Globus pallidus (tissue), 1 donor: ENCODE data around the gene SRRM1.
"Not testable (repeated sequence)": the region's sequence is repeated elsewhere in the genome, so short reads cannot be mapped to it uniquely, and the experiment has no call there.

Source experiments
- DNase-seq: peaks from one replicate; pipeline ENCODE4 v3.0.0-alpha.2; 2015; ENCODE audit warnings: low spot score

The SRRM1 gene

GRCh38 chr1:24695202-24695974 is 52.3 kb downstream of the SRRM1 start:
- DNase-seq, result no peak

GRCh38 chr1:24696041-24696755 is 53.1 kb downstream of the SRRM1 start:
- DNase-seq, result no peak

GRCh38 chr1:24696756-24697330 is 53.7 kb downstream of the SRRM1 start:
- no peak for DNase-seq

DNA sequence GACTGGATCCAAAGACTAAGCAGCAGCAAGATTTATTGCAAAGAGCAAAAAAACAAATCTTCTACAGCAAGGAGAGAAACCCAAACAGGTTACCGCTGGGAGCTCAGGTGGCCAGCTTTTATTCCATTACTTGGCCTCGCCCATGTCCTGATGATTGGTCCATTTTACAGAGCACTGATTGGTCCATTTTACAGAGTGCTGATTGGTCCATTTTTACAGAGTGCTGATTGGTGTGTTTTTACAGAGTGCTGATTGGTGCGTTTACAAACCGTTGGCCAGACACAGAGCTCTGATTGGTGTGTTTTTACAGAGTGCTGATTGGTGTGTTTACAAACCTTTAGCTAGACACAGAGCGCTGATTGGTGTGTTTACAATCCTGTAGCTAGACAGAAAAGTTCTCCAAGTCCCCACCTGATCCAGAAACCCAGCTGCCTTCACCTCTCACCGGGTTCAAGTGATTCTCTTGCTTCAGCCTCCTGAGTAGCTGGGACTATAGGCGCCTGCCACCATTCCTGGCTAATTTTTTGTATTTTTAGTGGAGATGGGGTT is 54.4 kb downstream of the SRRM1 start:
- not testable (repeated sequence) for DNase-seq

DNA sequence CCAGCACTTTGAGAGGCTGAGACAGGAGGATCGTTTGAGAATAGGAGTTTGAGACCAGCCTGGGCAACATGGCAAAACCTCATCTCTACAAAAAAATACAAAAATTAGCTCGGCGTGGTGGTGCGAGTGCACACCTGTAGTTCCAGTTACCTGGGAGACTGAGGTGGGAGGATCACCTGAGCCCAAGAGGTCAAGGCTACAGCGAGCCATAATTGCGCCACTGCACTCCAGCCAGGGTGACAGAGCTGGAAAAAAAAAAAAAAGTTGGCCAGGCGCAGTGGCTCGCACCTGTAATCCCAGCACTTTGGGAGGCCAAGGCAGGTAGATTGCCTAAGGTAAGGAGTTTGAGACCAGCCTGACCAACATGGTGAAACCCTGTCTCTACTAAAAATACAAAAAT is 55.2 kb downstream of the SRRM1 start:
- DNase-seq, result not testable (repeated sequence)

DNA sequence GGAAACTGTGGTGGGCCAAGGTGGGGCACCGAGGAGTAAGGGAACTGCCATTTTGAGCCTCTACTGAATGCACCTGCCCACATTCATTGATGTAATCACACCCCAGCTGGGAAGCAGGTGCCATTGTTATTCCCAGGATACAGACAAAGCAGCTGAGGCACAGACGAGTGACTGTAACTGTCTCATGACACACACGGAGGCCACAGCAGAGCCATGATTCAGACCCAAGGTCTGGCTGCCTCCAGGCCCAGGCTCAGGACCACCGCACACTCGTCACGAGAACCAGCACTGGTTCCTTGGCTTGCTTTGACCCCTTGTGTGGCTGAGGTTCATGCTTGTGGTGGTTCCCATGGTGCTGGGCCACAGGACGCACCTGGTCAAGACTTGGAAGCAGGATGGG is 56.5 kb downstream of the SRRM1 start:
- no peak for DNase-seq

DNA sequence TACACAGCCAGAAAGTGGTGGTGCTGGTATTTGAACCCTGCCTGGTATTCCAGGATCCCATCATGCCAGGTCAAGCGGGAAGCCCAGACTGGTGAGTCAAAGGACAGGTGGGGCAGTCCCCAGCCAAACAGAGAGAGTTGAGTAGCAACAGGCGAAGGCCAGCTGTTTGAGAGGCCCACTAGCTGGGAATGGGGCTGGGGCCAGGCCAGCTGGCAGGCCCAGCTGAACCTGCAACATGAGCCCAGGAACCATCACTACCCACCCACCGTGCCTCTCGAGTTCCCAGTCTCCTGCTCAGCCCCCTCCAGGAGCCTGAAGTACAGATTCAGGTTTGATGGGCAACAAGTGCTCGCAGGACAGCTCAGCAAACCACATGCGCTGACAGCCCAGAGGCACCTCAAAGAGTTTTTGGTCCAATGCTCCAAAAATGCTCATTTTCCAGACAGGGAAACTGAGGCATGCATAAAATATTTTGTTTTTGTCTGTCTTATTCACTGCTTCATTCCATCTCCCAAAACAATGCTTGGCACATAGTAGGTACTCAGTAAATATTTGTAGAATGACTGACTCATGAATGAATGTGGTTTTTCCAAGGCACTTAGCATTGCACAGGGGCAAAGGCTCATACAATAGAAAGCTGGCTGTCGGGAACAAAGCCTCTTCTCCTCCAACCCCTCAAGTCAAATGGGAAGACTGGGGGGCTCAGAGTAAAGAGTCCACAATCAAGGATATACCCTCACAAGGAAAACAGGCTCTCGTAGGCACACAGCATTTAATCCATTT is 59.6 kb downstream of the SRRM1 start:
- no peak for DNase-seq

DNA sequence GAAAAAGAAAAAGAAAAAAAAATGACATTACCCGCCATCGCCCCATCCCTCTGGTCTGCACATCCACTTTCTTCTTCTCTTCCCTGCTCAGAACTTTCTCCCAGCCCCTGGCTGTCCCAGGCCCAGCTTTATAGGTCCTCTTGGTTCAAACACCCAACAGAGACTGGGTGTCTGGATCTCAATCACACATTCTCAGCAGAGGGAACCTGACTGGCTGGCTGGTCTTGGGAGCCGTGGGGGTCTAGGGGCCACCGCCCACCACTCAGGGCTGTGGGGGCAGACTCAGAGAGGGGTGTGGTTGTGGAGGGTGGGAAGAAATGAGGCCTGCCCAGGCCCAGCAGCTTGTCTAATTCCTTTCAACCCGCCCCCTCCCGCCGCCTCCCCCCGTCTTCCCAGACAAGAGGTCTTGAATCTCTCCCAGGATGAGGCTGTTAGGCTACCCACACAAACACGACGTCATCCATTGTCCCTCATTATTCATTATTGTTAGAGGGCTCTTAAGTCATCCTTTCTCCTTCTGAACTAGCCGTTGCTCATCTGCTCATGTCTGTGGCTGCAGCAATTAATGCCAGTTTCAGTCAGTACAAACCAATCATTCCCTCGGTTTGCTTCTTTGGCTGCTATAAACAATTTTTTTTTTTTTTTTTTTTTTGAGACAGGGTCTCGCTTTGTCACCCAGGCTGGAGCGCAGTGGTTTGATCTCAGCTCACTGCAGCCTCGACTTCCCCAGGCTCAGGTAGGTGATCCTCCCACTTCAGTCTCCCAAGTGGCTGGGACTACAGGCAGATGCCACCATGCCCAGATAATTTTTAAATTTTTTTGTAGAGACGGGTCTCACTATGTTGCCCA is 61.5 kb downstream of the SRRM1 start:
- peak; percentile 96 for DNase-seq

DNA sequence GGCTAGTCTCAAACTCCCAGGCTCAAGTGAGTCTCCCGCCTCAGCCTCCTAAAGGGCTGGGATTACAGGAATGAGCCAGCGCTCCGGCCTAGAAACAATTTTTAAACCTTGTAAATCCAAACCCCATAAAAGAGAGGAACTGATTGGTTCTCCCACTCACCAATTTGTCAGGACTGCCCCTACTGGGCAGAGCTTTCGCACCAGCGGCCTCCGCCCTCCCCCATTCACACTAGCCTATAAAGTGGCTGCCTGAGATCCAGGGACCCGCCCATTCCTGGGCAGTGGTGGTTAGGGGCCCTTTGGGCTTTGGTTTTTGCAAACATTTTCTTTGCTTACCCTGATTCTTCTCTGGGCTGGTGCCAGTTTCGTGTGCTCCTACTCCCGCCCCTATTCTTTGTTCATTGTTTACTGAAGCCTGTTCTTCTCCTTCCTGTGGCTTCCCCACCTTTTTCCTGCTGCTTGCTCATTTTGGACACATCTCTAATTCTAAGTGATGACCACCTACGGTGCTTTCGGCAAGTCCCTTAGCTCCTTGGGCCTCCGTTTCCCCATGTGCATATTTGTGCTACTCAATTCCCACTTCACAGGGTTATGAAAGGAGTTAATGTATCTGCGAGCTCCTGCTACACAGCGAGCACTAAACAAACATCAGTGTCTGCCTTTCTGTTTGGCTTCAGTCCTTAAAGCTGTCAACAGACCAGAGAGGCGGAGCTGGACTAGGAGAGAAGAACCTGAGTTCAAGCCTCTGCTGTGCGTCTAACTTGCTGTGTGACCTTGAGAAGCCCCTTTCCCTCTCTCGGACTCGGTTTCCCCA is 62.4 kb downstream of the SRRM1 start:
- peak; percentile 95 for DNase-seq

- not testable (repeated sequence) for DNase-seq
Measured at GRCh38 chr1:24706074-24706389, 62.9 kb downstream of the SRRM1 start.

DNA sequence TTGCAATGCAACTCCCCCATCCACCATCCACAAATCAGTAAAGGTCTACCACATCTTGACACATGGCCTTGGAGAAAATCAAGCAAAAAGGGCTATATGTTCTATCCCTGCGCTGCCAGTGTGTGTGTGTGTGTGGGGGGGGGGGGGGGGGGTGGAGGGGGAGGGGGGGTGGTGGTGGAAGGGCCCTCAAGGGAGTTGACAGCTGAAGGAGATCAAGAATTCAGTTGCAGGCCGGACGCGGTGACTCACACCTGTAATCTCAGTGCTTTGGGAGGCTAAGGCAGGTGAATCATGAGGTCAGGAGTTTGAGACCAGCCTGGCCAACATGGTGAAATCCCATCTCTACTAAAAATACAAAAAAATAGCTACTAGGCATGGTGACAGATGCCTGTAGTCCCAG is 64.6 kb downstream of the SRRM1 start:
- DNase-seq, result no peak

GRCh38 chr1:24708938-24709337 is 65.8 kb downstream of the SRRM1 start:
- DNase-seq, result no peak

GRCh38 chr1:24709791-24710441 is 66.8 kb downstream of the SRRM1 start:
- DNase-seq, result no peak

DNA sequence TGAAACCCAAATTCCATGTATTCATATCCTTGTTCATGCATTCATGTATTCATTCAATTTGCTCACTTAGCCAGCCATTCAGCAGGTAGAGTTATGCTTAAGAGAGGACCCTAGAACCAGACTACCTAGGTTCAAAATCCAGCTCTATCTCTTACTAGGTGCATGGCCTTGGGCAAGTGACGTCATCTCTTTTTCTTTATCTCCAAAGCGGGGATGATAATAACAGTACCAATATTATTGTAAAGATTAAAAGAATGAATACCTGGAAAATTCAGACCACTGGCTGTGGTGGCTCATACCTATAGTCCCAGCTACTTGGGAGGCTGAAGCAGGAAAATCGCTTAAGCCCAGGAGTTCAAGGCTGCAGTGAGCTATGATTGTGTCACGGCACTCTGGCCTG is 68.2 kb downstream of the SRRM1 start:
- no peak for DNase-seq

DNA sequence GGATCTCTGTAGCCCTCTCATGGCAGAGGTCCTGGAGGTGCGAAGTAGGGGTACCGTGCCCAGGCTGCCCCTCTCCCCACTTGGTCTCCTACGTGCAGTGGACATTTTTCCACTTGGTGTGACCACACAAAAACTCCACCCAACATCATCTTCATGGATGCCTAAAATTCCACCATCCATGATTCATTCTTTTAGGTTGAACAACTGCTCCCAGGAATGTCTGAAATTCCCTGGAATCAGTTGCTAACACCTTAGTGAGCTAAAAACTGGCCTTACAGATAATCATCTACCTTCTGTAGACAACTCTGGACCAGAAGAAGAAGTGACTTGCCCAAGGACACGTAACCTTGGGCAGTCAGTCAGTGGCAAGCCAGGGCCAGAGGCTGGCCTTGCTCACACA is 70.1 kb downstream of the SRRM1 start:
- DNase-seq, result no peak

GRCh38 chr1:24713736-24714135 is 70.6 kb downstream of the SRRM1 start:
- no peak for DNase-seq

GRCh38 chr1:24714859-24715520 is 71.9 kb downstream of the SRRM1 start:
- peak; percentile 99 for DNase-seq

GRCh38 chr1:24715658-24716057 is 72.6 kb downstream of the SRRM1 start:
- DNase-seq, result no peak

GRCh38 chr1:24717887-24718650 is 75.0 kb downstream of the SRRM1 start:
- DNase-seq, result peak; percentile 99
